Measurements from ENCODE around the gene TMCO1.
"Not testable (repeated sequence)": the region's sequence is repeated elsewhere in the genome, so short reads cannot be mapped to it uniquely, and the experiment has no call there.

The TMCO1 gene

DNA sequence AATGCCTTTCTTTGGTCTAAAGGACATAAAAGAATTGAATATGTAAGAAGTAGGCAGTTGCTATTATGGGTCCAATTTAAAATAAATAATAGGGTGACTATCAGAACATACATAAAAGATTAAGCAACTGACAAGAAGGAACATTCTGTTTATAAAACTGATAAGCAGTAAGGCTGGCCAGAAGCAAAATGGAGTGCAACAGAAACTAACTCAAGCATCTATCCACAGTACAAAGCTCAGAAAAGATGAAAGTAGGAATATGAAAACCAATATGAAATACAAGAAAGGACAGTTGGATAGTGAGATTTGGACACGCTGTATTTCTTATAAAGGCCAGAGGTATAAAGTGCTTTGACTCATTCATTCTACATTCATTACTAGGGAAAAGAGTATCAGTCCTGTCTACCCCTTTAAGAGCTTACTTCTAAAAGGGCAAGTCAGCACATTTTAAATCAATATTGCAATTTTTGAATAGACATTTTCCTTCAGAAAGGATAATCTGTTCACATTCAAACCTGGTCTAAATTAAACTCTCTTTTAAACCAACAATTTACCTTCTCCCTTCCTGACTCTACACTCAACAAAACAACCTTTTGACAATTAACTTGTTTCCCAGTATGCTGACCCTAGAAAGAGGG, 84.7 kb downstream of the TMCO1 start:
- no peak for DNase-seq

DNA sequence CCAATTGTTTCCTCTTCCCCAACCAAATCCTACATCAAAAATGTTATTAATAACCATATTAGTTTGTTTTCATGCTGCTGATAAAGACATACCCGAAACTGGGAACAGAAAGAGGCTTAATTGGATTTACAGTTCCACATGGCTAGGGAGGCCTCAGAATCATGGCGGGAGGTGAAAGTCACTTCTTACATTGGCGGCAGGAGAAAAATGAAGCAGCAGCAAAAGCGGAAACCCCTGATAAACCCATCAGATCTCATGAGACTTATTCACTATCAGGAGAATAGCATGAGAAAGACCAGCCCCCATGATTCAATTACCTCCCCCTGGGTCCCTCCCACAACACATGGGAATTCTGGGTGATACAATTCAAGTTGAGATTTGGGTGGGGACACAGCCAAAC, 87.9 kb downstream of the TMCO1 start:
- not testable (repeated sequence) for DNase-seq

DNA sequence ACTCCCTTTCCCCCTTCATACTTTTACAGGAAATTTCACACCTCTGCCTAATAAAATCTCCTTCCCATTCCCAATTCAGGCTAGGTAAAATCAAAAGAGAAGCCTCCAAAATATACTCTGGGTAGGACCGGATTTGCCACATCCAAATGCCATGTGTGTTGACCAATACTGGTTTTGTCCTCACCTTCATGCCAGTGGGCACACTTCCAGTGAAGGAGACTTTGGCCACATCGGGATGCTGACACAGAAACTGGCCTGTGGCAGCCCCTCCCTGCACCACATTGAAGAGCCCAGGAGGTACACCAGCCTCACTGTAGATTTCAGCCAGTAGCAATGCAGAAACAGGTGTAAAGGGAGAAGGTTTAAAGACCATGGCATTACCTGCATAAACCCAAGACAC, 88.4 kb downstream of the TMCO1 start:
- DNase-seq: no peak

DNA sequence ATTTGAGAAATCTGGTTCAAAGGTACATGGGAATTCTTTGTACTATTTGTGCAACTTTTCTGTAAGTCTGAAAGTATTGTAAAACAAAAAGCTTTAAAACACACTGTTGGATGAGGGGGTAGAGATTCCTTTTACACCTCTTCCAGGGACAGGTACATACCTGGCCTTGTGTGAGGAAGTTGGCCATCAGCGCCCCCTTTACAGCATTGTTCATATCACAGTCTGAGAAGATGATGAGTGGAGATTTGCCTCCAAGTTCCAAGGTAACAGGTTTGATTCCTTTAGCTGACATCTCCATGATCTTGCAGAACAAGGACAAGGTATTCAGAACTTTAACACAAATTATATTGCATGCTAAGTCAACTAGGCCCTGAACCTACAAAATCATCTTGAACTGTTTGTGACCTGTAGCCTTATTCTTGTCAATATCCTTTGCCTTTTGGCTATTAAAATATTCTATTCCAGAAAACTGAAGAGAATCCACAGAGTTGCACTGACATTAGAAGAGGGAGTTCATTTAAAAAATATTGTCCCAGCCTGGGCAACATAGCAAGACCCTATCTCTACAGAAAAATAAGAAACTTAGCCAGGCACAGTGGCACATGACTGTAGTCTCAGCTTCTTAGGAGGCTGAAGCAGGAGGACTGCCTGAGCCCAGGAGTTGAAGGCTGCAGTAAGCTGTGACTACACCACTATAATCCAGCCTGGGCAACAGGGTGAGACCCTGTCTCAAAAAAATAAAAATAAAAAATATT, 89.2 kb downstream of the TMCO1 start:
- no peak for DNase-seq

DNA sequence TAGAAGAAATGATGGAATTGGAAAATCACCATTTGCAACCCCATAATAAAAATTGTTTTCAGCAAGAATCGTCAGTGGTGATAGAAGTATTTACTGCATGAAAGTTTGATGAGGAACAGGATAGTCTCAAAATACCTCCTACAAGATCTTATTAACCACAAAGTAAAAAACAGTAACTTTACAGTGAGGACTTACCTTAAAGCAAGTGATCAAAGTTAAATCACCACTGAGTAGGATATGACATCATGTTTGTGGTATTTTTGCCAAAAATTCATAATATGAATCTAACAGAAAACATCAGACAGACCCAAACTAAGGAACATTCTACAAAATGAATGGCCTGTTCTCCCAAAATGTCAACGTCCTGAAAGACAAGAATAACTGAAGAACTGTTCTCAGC, 90.2 kb downstream of the TMCO1 start:
- no peak for DNase-seq

Measured in stimulated activated CD8-positive, alpha-beta memory T cell treated with anti-CD3 and anti-CD28 coated beads, Interleukin-4, amount 100 ng/mL, for 48 hours (primary cell).